GM19240 (cell line): ENCODE measurements around the gene ACAD11.

Source experiments
- DNase-seq: peaks from one replicate; pipeline ENCODE4 v3.0.0; 2011; ENCODE audit warnings: low spot score; ENCODE audit not compliant: insufficient read length

Gene ACAD11, protein sequence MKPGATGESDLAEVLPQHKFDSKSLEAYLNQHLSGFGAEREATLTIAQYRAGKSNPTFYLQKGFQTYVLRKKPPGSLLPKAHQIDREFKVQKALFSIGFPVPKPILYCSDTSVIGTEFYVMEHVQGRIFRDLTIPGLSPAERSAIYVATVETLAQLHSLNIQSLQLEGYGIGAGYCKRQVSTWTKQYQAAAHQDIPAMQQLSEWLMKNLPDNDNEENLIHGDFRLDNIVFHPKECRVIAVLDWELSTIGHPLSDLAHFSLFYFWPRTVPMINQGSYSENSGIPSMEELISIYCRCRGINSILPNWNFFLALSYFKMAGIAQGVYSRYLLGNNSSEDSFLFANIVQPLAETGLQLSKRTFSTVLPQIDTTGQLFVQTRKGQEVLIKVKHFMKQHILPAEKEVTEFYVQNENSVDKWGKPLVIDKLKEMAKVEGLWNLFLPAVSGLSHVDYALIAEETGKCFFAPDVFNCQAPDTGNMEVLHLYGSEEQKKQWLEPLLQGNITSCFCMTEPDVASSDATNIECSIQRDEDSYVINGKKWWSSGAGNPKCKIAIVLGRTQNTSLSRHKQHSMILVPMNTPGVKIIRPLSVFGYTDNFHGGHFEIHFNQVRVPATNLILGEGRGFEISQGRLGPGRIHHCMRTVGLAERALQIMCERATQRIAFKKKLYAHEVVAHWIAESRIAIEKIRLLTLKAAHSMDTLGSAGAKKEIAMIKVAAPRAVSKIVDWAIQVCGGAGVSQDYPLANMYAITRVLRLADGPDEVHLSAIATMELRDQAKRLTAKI

DNA sequence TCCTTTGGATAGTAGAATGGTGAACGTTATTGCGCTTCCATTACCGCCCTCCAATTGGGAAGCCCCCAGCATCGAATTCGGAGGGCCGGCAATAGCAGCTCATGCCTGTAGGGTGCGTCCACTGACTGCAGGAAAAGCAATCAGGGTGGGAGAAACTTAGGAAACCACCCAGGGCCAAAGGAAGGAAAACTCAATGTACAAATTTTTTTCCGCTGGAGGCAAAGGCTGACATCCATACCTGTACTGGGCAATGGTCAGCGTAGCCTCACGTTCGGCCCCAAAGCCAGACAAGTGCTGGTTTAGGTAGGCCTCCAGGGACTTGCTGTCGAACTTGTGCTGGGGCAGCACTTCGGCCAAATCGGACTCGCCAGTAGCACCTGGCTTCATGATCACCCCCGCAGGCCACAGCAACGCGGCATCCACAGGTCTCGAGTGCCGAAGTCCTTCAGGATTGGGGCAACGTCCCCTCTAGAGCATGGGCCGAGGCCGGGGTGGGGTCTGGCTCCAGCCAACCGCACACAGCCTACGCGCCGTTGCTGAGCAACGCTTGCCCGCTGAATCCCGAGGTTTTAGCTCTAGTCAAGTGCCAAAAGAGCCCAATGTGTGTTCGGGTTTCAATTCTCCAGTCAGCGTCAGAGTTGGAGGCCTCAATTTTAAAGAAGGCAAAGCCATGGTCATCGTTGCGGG lies at the start of gene ACAD11:
Gene ACAD11 (minus strand): TSS at position 445 of the 687 bp plus-strand sequence. CDS start 58 bp downstream, at position 387.
- DNase-seq: peak; percentile 7

DNA sequence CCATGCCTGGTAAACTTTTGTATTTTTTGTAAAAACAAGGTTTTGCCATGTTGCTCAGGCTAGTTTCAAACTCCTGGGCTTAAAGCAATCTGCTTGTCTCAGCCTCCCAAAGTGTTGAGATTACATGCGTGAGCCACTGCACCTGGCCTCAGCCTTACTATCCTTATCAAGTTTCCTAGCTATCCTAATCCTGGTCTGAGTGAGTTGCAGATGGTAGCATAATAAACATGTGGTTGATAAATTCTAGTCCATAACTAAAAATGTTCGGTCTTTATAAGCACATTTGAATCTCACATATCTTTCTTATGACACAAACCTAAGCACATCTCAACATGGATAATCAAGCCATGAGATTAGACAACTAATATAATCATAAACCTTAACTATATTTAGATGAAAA lies 44.1 kb upstream of the ACAD11 start:
- DNase-seq: no peak

DNA sequence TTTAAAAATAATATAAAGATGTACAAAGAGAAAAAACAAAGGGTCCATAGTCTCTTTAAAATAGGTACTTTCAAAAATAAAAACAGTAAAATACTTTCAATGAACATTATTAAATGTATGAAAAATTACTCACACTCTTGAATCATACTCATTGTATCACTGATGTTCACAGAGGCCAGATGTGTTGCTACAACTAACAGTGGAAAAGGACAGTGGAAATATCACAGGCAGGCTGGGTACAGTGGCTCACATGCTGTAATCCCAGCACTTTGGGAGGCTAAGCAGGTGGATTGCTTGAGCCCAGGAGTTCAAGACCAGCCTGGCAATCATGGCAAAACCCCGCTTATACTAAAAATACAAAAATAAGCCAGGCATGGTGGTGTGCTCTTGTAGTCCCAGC lies 35.8 kb upstream of the ACAD11 start:
- no peak for DNase-seq

DNA sequence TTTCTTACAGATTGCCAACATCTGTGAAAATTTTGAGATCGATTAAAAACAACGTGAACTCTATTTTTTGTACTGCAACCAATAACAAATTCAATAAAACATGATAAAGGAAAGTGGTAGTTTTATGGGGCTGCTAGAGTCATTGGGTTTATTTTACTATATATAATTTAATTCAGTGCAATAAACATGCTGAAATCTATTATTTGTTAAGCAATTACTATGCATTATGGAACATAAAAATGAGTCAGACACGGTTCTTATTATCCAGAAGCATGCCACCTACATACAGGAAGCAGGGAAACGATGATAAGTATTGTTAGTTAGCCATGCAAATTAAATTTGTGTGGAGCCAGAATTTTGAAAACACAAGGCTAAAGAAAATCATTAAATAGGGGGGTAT lies 35.4 kb upstream of the ACAD11 start:
- DNase-seq: no peak

DNA sequence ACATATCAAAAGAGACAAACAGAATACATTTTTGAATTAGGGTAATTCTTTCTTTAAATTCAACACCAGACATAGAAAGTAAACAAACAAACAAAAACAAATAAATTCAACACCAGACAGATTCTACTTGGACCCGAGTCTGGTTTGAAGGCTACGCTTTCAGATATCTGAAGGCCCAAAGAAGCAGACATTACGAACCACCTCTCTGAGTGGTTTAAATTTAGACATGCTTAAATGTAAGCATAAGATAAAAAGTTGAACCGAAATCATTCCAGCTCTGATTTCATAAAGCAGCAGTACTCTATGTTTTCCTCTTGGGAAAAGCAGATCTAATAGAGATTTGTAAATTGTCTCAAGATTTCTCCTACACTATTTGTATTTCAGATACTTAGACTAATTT lies 30.4 kb upstream of the ACAD11 start:
- DNase-seq: no peak

DNA sequence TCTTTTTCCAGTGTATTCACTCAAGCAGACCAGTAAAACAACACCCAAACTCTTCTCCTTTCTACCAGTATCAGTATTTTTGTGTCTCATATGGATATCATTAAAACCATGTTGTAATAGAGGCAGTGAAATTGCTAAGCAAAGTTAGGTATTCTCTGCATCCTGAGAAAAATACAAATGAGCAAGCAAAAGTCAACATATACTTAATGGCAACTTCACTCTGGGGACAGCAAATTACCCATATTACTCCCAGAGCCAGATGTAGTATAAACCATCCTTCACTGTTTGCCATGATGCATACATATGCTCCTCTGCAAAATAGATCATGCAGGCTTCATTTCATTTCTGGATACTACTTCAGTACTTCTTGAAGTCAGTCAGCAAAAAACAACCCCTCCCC lies 22.6 kb upstream of the ACAD11 start:
- no peak for DNase-seq

DNA sequence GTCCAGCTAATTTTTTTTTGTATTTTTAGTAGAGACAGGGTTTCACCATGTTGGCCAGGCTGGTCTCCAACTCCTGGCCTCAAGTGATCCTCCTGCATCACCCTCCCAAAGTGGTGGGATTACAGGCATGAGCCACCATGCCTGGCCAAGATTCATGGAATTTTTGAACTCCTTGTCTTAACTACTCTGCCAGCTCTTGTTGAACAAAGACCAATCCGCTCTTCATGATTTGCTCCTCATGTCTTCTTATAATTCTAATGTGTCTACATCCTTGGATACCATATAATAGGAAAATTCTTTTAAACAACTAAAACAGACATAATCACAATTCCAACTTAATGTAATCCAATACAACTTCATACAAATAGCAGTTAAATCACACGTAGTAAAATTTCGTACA lies 21.8 kb upstream of the ACAD11 start:
- DNase-seq: no peak

DNA sequence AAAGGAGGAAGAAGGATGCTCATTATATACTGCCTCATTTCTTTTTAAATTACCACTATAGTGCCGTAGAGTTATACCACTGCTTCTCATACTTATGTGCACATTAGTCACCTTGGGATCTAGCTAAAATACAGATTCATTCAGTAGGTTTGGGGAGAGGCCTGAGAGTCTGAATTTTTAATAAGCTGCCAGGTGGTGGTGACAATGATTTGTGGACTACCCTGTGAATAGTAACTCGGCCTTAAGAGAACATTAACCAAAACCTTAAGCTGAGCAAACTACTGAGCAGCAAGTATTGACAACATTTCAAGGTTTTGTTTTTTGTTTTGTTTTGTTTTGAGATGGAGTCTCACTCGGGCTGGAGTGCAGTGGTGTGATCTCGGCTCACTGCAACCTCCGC lies 20.3 kb upstream of the ACAD11 start:
- DNase-seq: no peak

DNA sequence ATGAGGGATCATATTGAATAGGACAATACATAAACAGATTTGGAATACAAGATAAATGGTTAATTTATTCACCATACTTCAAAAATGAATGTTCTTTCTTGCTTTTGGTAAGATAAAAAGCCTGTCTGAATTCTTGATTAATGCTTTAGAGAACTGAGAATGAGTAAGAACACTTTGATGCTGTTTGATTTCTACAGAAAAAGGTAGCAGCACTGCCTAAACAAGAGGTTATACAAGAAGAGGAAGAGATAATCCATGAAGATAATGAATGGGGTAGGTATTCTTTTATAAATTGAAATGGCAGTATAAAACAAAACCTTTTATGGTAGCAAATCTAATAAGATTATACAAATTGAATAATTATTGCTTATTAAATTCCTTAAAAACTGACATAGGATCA lies 15.8 kb upstream of the ACAD11 start:
- no peak for DNase-seq

DNA sequence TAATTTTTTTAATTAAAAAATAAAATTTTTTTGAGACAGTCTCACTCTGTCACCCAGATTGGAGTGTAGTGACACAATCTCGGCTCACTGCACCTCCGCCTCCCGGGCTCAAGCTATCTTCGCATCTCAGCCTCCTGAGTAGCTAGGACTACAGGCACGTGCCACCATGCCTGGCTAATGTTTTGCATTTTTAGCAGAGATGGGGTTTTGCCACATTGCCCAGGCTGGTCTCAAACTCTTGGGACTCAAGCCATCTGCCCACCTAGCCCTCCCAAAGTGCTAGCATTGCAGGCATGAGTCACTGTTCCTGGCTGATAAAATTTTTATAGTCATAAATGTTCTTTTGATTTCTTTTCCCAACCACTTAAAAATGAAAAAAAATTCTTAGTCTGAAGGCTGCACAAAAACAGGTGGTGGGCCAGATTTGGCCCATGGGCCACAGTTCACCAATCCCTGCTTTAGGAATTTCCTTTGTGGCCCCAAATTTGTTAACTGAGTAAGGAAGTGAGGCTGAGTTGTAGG lies 9.7 kb upstream of the ACAD11 start:
- no peak for DNase-seq

DNA sequence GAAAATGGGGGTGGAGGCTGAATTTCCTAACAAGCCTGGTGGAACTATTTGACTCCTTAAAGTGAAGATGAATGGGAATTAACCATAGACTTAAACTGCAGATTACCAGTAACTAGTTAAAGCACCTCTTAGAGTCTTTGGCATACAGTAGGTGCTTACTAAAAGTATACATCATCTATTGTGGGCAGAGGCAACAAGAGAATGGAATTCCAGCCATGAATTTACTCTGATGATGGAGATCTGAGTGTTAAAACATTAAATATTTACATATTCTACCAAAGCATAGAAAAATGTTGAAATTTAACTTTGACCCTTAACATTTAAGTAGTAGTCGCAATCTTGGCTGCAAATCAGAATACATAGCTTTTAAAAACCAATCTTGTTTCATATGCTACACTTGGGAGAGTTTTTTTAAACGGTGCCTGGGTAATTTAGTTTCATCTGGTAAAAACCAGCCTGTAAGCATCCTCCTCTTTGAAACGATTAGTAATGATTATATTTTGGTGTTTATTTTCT lies 5.7 kb upstream of the ACAD11 start:
- no peak for DNase-seq

DNA sequence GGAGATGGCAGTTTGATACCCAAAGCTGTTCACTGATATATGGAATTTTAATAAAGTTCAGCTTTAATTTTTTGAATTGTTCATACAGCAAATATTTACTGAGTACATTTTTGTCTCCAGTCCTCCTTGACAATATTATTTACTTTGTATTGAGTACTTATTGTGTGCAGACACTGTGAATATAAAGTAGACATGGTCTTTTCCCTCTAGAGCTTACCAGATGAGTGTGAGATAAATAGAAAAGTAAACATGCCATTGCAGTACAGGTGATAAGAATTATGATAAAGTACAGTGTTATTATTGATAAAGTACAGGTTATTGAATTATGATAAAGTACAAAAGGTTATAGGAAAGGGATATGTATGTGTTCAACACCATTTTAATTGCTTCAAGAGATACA lies 2.6 kb upstream of the ACAD11 start:
- DNase-seq: no peak

DNA sequence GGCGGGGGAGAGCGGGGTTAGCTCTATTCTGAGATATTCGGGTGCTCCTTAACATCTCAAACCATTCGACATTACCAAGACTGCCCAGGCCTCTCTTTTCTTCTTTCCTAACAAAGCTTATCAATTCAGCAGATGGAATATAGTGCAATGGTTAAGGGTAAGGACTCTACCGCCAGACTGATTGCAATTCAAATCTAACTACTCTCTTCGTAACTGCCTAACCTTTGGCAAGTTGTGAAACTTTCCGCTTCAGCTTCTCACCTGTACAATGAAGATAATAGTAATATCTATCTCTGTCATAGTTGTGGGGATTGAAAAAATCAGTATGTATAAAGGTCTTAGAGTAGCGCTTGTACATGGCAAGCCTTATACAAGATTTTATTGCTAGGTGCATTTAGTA lies 1.5 kb upstream of the ACAD11 start:
- no peak for DNase-seq

DNA sequence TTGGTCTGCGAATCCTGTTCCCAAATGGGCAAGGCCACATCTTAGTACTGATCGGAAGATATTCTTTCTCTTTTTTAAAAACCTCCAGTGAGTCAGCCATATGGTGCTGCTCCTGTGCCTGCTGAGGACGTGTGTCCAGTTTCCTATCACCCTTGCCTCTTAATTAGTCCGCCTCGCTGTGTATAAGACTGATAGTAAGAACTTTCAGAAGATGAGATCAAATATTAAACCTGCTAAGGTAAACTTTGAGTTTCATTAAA lies 1.1 kb upstream of the ACAD11 start:
- DNase-seq: no peak

DNA sequence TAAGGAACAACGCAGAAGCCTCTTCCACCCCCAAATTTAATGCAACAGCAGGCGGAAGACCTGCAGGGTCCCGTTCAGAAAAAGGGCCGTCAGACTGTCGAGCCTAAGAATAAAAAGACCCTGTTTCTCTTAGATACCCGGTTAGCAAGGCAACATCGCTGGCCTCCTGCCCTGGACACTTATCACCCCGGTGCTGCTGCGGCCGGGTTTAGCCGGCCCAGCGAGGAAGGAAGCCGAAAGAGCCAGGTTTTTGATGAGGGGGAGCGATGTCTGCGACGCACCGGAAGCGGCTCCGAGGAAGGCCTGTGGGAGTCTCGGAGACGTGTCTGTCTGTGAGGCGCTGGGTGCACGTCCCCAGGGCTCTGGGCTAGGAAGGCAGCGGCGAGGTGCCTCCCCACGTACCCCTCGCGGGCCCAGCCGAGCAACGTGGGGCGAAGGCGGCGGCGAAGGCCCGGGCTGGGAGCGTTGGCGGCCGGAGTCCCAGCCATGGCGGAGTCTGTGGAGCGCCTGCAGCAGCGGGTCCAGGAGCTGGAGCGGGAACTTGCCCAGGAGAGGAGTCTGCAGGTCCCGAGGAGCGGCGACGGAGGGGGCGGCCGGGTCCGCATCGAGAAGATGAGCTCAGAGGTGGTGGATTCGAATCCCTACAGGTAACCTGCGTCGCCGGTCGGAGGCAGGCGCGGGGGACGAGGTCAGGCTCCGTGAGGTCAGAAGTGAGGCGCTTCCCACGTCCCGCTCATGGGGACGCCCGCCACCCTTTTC lies 622 bp upstream of the ACAD11 start, which contains the start of gene UBA5:
Gene UBA5 (plus strand): TSS at position 278 of the 759 bp plus-strand sequence. CDS start 209 bp downstream, at position 487.
- DNase-seq: peak; percentile 36

DNA sequence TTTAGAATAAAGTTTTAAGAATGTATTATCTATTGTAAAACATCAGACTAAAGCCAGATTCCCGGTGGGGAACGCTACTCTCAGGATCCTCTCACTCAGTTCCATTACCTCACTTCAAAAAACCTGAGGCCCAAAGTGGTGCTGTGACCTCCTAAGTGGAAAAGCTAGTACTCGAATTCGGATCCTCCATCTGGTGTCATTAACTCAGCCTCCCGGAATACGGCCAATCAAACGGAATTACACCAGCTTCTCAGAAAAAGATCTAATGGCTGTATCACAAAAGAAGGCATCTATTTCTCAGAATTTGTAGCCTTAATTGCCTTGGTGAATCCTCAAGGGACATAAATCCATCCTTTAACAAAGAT lies 627 bp downstream of the ACAD11 start:
- no peak for DNase-seq

DNA sequence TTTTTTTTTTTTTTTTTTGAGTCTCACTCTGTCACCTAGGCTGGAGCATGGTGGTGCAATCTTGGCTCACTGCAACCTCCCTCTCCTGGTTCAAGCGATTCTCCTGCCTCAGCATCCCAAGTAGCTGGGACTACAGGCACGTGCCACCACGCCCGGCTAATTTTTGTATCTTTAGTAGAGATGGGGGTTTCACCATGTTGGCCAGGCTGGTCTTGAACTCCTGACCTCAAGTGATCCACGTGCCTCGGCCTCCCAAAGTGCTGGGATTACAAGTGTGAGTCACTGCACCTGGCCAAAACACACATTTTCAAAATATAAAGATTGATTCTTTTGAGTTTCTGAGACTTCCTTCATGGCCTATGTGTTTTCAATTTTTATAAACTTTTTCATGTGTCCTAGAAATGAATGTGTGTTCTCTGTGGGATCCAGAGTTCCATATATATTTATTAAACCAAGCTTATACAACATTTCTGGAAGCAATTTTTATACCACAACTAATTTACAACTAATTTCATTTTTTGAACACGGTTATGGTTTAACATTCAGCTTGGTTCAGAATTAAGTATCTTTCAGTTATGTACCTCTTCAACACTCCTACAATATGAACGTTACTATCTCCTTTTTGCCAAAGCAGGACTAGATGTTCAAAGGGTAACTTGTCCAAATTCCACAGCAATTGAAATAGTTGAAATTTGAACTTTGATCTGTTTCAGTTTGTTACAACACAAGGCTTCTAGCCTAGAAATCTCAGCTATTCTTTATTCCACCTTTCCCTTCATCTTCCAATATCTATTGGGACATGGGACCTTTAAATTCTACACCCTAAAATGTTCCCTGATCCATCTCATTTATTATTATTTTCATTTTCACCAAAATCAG lies 1.5 kb downstream of the ACAD11 start:
- DNase-seq: no peak

DNA sequence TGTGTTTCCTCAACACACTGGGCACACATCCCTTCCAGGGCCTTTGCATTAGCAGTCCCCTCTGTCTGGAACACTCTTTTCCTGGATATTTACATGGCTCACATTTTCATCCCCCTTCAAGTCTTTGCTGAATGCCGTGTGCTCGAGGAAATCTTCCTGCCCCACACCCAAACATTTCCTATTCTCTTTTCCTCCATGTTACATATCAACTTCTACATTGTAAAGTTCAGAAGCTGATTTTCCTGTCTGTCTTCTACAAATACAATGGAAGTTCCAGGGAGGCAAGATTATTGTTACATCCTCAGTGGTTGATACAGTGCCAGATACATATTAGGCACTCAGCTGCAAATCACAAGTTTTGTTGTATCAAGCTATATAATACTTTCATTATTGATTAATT lies 4.1 kb downstream of the ACAD11 start:
- DNase-seq: no peak

DNA sequence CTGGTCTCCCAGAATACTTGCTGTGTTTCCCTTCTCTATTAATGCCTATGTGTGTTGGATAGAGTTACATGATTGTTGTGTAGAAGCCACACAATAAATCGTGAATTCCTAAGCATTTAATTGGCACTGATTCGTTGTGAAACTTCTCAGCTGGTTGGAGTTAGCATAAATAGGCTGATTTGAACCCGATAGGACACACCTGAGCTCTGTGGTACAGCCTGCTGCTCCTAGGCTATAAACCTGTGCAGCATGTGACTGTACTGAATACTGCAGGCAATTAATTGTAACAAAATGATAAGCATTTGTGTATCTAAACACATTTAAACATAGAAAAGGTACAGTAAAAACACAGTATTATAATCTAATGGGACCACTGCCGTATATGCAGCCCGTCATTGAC lies 4.9 kb downstream of the ACAD11 start:
- no peak for DNase-seq

DNA sequence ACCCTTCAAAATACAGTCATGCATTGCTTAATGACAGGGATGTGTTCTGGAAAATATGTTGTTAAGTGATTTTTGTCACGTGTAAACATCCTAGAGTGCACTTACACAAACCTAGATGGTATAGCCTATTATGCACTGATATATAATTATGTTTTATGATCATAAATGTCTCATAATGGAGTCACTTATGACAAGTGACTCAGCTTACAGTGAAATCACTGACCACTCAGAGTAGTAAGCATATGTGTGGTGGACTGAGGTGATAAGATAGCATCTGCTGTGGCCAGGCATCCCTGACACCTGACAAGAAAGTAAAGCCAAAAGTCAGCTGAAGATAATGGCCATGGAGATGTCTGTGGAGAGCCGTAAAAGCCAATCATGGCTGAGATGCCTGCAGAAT lies 5.4 kb downstream of the ACAD11 start:
- no peak for DNase-seq
